ENCODE results near the gene FAM184A. TPM values are rescaled to one million over a fixed set of nuclear protein-coding genes. Genes with fewer than 3 reads are reported as not detected.

The FAM184A gene
- total RNA-seq, 2 donors from 2014 or later = 6.5 to 9.9 TPM

- H3K9me3 ChIP-seq = no peaks in the 10 kb centered on the region
- H3K36me3 ChIP-seq (replicated peaks in 1 of 2; ENCODE audit: insufficient read depth in 1 of 2, low read depth in 2 of 2) = no peaks in the 10 kb centered on the region
- peak in 1 of 7 experiments; percentile 15 for TF ChIP-seq CTCF (IDR thresholded peaks at IDR 0.05)
- no peak for TF ChIP-seq POLR2A (IDR thresholded peaks at IDR 0.05)
- H3K27me3 ChIP-seq = no peaks in the 10 kb centered on the region
- no peak overlapping the region for H3K27ac ChIP-seq
- DNase-seq = no peak
- no peaks in the 10 kb centered on the region for H3K4me1 ChIP-seq
- intact Hi-C loops (cut with DNase I) = no loop called here
- ATAC-seq = no peak
- H3K4me3 ChIP-seq = no peak overlapping the region
- WGBS, 2 donors = 62 to 71% methylated on average over 3 of the region's 3 CpGs
Measured at GRCh38 chr6:119116712-119117281, 38.3 kb upstream of the FAM184A start.

DNA sequence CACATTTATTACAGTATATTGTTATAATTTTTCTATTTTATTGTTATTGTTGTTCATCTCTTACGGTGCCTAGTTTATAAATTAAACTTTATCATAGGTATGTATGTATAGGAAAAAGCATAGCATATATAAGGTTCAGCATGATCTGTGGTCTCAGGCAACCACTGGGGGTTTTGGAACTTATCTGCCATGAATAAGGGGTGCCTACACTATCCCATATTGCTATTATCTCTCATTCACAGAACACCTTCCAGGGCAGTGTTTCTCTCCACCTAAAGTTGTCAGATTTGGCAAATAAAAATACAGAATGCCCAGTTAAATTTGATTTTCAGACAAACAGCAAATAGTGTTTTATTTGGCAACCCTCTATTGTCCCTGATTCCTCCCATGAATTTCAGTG is 35.5 kb upstream of the FAM184A start:
- WGBS, 2 donors = 90 to 91% methylated on average over 1 of the region's 1 CpG
- Histone ChIP-seq H3K4me1 (no peaks in the 10 kb centered on the region), H3K36me3 (replicated peaks in 1 of 2; ENCODE audit: insufficient read depth in 1 of 2, low read depth in 2 of 2) (no peaks in the 10 kb centered on the region), H3K4me3 (no peak overlapping the region), H3K27ac (no peak overlapping the region), H3K27me3 (no peaks in the 10 kb centered on the region), H3K9me3 (no peaks in the 10 kb centered on the region)
- no peak for ATAC-seq
- intact Hi-C loops (cut with DNase I) = no loop called here
- TF ChIP-seq POLR2A (IDR thresholded peaks at IDR 0.05) (no peak), CTCF (IDR thresholded peaks at IDR 0.05) (no peak)
- no peak for DNase-seq

- DNase-seq = peak in 1 of 4 donors; percentile 7
- TF ChIP-seq POLR2A (IDR thresholded peaks at IDR 0.05) = no peak
- TF ChIP-seq CTCF (IDR thresholded peaks at IDR 0.05) = no peak
- no peaks in the 10 kb centered on the region for H3K4me1 ChIP-seq
- H3K9me3 ChIP-seq = no peaks in the 10 kb centered on the region
- 65 to 80% methylated on average over 4 of the region's 4 CpGs for WGBS, 2 donors
- no peak overlapping the region for H3K4me3 ChIP-seq
- H3K27ac ChIP-seq = no peak overlapping the region
- no peak for ATAC-seq
- intact Hi-C loops (cut with DNase I) = no loop called here
- no peaks in the 10 kb centered on the region for H3K36me3 ChIP-seq (replicated peaks in 1 of 2; ENCODE audit: insufficient read depth in 1 of 2, low read depth in 2 of 2)
- no peaks in the 10 kb centered on the region for H3K27me3 ChIP-seq
Measured at GRCh38 chr6:119112812-119113530, 34.5 kb upstream of the FAM184A start.

- WGBS, 2 donors = 20 to 22% methylated on average over 8 of the region's 8 CpGs
- Histone ChIP-seq H3K4me1 (no peaks in the 10 kb centered on the region), H3K9me3 (no peaks in the 10 kb centered on the region), H3K4me3 (no peak overlapping the region), H3K36me3 (replicated peaks in 1 of 2; ENCODE audit: insufficient read depth in 1 of 2, low read depth in 2 of 2) (no peaks in the 10 kb centered on the region), H3K27ac (no peak overlapping the region), H3K27me3 (no peaks in the 10 kb centered on the region)
- TF ChIP-seq POLR2A (IDR thresholded peaks at IDR 0.05) (no peak), CTCF (IDR thresholded peaks at IDR 0.05) (peak; percentile 37 to 88 (median 75))
- peak; percentile 83 for ATAC-seq
- intact Hi-C loops (cut with DNase I) = no loop called here
- peak; percentile 43 to 72 (median 50) for DNase-seq
Measured at GRCh38 chr6:119110601-119111548, 32.4 kb upstream of the FAM184A start.
